COLO668 (cell line): Measurements from ENCODE around the gene TRIM33.
"Not testable (repeated sequence)": the region's sequence is repeated elsewhere in the genome, so short reads cannot be mapped to it uniquely, and the experiment has no call there.

ENCODE experiments used
- DNase-seq: peaks from one replicate; lab custom pipeline; 2025; ENCODE audit not compliant: unreplicated experiment; lab: John Stamatoyannopoulos, UW

Gene TRIM33

DNA sequence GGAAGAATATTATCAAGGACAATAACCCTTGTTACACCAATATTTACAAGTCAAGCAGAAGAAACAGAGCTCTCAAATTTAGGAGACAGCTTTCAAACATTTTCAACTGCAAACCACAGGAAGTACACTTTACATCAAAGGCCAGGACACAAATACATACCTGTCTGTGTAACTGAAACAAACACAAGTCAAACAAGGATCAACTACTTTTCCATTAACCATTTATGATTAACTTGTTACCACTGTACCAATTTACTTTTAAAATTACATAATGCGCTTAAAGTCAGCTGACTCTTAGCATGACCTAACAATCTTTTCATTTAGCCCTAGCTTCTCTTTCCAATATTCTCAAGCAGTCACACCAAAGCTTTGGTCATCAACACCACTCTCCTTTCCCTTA, 43.5 kb downstream of the TRIM33 start:
- DNase-seq, result no peak

DNA sequence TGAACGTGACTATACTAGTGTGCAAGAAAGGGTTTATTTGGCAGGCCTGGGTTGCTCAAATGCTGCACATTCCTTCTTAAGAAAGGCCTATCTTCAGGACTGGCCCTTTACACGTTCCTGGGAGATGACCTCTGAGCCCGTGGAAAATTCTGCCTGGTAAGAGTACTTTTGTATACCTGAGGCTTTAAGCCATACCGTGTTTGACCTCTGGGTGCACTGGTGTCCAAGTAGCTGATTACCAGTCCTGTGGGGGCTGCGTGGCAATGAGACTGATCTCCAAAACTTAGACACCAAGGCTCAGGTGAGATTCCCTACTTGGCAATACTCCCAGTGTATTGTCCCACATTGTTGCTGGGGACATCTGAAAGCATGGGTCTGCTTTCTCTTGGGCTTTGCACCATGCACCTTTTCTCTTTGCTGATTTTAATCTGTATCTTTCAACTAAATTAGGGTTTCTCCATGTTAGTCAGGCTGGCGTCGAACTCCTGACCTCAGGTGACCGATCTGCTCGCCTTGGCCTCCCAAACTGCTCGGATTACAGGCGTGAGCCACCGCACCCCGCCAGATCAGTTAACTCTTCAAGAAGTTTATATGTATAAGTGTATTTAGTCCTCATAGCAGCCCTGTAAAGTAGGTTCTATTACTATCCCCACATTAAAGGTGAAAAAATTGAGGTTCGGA, 44.5 kb downstream of the TRIM33 start:
- no peak for DNase-seq

DNA sequence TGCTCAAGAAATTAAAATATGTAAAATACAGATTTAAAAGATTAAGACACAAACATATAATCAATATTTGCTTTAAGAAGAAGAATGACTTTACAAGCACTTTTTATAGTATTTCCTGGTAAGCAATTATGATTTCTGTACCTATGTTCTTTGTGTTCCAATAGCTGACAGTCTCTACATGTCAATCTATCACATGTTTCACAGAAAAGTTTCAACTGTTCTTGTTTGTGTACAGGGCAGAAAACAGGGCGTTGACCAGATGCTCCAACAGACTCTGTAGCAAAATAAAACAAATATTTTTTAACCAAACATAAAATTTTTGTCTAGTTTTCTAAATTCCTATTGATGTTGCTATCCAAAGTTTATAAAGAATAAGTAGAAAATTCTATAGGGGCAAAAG, 48.0 kb downstream of the TRIM33 start:
- DNase-seq, result no peak

DNA sequence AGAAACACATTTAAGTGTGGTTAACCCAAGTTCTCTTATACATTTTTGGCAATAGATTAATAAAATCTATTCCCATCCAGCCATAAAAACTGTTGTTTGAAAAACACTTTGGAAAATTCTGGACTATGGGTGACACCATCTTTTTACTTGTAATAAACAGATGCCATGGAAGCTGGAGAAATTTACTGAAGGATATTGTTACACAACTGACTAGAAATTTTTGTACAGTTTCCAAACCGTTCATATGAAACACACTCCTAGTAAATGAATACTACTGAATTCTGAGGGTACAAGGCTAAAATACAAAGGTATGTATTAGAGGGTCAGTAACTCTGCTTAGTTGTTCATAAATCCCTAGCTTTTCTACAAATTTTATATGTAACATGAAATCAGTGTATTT, 48.7 kb downstream of the TRIM33 start:
- DNase-seq, result no peak

DNA sequence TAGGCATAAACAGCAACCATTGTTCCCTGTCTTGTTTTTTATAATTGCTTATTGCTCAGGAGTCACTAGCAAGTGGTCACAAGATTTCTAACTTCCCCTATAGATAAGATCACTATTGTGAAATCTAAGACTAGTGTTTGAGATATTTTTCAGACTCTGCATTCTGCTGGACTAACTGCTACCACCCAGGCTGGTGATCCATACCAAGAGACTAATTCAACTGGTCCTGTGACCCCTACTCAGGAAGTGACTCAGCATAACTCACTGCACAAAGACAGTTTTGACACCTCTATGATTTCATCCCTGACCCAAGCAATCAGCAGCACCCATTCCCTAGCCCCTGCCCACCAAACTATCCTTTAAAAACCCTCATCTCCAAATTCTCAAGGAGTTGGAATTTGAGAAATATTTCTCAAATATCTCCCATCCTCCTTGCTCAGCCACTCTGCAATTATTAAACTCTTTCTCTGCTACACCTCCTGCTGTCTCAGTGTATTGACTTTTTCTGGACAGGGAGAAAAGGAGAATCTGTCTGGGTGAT, 52.7 kb downstream of the TRIM33 start:
- no peak for DNase-seq

DNA sequence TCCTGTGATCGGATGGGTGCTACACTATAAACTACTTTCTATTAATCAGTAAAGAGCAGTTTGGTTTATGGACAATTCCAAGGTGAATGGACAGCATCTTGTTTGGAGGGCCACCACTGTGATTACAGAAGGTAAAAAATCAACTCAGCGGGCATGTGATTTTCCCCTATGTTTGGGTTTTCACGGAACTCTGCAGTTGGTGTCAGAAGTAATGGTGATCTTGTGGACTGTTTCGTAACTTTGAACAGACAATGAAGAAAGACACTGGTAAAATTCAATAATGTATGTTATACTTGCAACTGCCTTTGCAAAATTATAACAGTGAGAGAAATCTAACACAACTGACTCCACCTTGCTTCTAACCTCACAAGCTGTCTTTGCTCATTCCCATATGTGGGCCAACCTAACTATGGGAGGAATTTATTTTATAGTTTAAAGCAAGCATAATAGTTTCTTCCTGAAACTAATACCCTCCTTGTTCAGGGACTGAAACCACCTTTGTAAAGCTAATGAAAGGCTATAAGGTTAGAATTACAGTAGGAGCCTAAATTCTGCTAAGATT, 53.2 kb downstream of the TRIM33 start:
- DNase-seq, result no peak

DNA sequence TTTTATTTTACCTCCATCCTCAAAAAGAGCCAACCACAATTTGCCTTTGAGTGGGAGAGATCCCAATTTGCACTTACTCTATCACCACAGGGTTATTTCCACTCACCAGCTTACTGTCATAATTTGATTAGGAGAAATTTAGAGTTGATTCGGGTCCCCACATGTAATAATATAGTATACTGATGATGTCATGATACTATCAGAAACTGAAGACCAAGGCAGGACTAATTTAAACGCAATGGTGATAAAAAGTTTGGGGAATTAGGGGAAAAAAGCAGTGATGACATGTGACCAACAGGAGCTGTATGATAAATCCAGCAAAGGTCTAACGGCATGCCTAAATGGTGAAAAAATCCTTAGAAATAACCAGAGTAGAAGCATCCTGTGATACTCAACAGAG, 54.4 kb downstream of the TRIM33 start:
- no peak for DNase-seq

DNA sequence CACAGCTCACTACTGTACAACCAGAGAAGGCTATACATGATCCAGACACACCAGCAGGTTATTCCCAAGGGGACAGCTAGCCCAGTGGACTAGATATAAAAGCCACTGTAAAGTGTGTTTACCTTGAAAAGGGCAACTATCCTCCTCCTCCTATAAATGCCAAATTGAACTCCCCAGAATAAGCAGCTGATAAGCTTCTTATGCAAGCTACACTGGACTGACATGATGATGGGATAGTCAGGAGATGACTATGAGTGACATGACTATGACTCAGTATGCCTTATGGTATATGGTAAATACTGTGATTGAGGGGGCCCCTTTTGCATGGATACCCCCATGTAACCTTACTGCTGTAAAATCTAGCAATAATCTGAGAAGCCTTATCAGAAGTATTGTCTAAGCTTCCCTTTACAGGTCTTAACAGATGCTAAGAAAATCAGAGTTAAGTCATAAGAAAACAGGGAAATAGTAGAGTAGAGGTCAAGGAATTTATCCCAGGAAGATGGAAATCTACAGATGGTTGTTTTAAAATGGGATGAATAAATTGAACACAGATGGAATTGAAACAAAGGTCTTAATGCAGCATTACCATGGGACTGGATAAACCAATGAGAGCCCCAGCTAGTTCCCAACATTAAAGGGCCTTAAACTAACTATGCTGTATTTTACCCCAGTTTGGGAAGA, 55.8 kb downstream of the TRIM33 start:
- DNase-seq, result no peak

DNA sequence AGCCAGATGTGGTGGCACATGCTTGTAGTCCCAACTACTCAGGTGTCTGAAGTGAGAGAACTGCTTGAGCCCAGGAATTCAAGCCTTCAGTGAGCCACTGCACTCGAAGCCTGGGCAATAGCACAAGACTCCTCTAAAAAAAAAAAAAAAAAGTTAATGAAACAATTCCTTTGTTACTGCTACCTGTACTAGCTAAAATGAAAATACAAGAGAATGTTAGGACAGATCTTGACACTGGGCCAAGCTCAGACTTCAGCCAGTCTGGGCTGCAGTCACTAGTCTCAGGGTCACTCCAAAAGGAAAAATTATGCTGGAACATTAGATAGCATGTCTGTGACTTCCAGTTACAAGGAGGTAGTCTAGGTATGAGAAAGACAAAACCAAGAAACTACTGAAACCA, 56.5 kb downstream of the TRIM33 start:
- no peak for DNase-seq

DNA sequence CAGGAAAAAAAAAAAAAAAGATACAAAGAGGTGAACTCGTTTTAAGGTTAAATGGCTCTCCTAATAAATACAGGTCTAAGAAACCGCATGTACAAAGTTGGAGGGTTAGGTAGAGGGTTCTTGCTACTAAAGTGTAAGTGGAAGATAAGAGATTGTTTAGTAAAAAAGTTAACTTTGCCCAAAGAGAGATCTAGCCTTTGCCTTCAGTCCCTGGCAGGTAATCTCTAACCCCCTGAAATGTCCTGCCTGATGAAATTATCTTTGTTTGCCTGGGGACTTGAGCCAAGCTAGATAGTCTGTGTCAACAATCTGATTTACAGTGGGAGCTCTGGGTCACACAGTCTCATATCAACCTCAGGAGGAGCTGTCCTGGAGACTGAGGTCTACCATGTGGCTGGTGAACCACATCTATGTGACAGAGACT, 57.6 kb downstream of the TRIM33 start:
- no peak for DNase-seq

DNA sequence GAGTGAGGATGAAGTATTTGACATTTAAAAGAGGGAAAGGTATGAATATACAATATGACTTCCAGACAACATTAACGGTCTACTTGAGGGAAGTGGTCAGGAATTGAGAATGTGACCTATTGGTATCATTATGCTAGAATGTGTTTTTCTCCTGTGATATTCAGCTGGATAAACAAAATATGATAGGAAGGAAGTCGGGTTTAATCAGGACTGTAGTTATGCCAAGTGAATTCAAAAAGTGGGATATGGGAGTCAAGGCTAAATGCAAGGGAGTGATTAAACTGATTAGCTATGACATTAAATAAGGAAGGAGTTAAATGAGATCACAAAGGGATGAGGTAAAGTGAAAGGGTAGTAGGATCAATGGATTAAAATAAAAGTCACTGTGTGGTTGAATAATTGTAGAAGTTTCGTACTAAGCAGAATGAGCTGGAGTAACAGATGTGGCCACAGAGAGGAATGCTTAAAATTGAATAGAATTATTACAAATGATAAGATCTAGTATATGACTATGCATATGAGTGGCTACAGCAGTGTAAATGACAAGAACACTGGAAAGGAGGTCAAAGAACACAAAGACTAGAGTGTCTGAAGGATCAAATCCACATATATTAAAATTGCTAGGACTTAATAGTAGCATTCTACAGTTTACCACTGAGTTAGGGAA, 62.5 kb downstream of the TRIM33 start:
- DNase-seq, result no peak

DNA sequence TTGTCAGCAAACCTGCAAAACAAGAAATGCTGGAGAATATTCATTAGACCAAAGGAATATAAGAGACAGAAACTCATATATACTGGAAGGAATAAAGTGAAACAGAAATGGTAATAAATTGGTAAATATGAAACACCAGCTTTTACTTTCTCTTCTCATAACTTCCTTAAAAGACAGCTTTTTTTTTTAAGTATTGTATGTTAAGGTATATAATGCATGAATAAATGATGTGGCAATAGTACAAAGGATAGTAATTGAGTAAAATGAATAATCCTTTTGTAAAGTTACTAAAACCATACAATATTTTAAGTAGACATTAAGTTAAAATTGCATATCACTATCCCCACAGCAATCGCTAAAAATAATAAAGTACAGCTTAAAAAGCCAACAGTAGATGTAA, 64.8 kb downstream of the TRIM33 start:
- DNase-seq, result no peak

DNA sequence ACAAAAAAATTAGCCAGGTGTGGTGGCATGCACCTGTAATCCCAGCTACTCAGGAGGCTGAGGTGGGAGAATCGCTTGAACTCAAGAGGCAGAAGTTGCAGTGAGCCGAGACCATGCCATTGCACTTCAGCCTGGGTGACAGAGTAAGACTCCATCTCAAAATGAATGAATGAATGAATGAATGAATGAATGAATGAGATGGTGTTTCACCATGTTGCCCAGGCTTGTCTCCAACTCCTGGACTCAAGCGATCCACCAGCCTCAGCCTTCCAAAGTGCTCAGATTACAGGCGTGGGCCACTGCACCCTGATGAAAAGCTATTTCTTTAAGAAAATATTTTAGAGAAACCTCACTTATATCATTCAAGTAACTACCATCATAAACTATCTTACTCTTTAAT, 67.8 kb downstream of the TRIM33 start:
- not testable (repeated sequence) for DNase-seq

DNA sequence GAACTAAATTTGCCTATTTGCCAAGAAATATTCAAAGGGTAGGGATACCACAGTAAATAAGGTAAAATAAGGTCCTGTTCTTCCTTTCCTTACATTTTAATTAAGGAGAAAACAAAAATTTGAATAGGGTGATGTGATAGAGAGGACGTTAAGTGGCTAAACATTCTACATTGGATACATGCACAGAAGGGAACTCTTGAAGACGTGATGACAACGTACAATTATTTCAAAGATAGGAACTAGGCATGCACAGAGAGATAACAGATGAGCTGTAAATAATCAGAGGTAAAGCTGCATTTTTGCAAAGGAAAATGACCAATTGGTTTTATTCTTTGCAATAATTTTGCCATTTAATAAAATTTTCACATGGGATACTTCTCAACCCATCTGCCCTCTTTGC, 69.7 kb downstream of the TRIM33 start:
- DNase-seq, result no peak

DNA sequence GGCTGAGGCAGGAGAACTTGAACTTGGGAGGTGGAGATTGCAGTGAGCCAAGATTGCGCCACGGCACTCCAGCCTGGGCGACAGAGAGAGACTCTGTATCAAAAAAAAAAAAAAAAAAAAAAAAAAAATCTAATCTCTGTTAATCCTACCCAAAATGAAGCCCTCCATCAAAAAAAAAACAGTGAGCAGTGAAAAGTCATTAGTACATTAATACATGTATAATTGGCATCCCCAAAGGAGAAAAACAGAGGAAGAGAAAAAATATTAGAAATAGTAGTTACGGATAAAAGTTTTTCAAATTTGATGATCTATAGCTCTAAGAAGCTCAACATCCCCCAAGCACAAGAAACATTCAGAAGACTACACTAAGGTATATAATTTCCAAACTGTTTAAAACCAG, 71.6 kb downstream of the TRIM33 start:
- DNase-seq, result no peak

DNA sequence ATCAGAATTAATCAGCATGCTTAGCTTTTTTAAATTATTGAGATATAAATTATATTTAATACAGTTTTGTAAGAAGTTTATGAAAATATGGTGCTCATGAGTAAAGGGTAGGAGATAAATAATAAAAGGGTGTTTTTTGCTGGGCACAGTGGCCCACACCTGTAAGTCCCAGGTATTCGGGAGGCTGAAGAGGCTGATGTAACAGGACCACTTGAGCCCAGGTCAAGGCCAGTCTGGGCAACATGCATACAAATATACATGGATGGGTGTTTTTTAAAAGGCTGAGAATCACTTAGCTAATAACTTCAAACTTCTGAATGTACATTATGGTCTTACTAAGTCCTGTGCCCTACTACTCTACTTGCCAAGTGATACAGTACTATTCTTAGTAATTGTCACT, 73.2 kb downstream of the TRIM33 start:
- DNase-seq, result no peak

DNA sequence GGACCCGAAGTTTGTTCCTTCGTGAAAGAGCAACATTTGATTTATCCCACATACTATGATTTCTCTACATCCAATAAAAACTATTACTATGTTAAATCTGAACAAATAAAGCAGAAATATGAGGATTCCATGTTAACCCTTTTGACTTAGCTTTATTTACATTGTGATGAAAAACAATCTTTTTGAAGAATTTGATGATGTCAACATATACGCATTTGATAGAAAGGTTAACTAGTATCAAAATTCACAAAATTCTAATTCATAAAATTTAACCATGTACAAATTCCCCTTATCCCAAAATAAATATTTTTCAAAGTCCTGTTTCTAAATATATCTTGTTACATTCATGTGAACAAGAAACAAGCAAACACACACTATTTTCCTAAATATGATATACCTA, 74.2 kb downstream of the TRIM33 start:
- no peak for DNase-seq

DNA sequence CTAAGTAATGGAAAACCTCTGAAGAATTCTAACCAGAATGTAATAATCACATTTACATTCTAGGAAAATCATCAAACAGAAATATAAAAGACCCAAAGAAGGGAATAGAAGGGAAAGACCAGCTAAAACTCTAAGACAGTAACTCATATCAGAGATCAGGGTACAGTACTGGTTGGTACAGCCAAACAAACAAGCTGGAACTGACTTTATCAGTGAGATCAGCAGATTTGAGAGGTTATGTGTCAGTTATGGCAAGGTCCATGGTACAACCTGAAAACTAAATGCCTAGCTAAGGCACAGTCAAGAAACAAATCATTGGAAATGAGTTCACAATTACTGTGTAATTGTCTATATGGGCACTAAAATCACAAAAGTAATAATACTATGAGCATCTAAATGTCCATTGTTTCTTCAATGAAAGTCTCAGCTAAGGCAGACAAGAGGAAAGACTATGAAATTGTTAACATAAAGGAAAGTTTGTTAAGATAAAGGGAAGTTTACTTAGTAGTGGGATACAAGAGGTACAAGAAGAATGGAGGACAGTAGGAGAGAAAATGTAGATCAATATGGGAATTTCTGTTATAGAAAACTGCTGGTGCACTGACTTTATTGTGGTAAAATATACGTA, 75.8 kb downstream of the TRIM33 start:
- no peak for DNase-seq

DNA sequence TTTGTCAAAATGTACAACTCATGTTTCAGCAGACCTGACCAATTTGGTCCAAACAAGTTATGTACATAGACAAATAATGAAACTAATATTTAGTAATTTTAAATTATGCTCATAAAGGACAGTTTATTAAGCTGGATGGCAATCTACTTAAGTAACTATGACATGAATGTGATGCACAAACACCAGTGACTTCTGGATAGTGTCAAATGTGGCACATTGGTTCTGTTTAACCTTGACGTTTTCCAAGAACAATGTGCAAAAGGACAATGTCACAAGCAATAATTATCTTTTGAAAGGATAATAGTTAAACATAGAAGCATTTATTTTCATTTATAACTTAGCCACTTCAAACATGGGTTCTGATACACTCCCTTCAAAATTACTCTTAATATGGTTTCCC, 80.0 kb downstream of the TRIM33 start:
- DNase-seq, result no peak

DNA sequence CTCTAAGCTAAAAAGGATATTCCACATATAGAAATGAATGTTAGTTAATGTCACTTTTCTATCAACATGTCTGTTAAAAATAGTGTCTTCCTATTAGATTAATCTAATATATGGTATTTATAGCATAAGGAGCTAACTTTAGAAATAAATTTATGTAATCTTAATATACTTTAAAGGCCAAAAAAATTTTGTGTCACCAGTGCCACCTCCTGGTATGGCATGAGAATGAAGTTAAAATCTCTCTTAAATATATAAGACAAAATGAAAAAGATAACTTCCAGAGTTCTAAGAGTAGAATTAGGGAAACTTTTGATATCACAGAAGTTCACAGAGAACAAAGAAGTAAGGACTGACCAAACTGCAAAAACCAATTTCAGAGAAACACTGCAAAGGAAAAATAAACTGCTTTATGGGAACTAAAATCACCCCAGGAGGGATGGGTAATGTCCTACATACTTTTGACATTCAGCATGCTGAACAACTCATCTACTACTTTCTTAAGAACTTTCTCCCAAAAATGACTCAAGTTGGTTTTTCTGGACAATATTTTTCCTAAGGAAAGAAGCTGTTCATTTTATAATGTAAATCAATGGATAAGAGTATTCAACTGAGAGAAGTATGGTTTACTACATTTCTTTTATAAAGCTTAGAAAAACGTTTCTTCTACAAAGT, 82.8 kb downstream of the TRIM33 start:
- no peak for DNase-seq

DNA sequence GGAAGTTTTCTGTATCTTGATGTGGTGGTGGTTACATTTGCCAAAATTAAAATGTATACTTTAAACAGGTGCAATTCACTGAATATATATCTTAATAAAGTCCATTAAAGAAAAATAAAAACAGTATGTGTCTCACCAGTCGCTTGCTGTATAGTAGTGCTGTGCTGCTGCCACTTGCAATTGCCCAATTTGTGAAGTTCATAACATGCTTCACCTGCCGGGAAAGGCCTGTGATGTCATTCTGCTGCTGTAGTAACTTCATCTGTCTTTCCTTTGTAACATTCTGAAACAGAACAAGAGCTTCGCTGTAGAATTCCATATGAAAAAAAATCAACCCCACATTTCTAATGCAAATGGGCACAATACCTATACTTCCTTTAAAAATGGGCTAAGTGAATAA, 83.4 kb downstream of the TRIM33 start:
- DNase-seq, result no peak
